ENCODE measurements around the gene CHRNA10.
A peak's percentile ranks its signal among the peaks of the same experiment; 100 is the strongest.

Gene CHRNA10, protein sequence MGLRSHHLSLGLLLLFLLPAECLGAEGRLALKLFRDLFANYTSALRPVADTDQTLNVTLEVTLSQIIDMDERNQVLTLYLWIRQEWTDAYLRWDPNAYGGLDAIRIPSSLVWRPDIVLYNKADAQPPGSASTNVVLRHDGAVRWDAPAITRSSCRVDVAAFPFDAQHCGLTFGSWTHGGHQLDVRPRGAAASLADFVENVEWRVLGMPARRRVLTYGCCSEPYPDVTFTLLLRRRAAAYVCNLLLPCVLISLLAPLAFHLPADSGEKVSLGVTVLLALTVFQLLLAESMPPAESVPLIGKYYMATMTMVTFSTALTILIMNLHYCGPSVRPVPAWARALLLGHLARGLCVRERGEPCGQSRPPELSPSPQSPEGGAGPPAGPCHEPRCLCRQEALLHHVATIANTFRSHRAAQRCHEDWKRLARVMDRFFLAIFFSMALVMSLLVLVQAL

DNA sequence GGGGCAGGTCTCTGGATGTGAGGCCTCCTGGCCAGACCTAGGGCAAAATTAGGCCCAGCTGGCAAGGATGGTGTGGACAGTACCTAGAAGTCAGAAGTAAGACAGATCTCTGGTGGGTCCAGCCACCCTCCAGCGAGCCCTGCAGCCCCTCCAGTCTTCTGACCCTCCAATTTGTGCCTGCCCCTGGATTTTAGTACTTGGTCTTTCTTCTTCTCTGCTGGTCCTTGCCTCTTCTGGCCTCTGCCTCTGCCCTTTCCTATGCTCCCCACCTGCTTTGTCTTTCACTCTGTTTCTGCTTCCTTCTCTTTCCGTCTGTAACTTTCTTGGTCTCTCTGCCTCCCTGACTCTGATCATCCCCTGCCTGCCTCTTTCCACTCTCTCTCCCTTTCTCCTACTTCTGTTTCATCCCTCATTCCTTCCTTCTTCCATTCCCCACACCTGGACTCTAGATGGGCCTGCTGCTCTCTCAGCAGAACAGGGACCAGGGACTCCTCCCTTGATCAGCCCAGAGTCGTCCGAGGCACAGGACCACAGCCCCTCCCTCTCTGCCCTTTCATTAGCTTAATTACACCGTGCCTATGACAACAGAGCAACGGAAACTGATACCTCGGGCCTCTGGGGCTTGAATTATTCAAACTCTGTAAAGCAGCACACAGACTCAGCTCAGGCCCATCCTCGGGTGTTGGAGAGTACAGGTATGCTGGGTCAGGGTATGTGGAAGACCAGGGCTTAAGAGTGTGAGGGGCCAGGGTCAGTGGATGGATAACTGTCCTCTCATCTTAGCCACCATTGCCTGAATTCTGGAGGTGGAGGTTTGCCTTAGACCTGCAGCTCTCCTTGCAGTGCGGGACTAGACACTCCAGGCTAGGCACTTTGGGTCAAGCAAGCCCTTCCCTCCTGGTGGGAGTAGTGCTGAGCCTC lies at the start of gene CHRNA10:
Gene CHRNA10 (minus strand): TSS at position 51 of the 921 bp plus-strand sequence. CDS start 72 bp downstream, outside the sequence.
- no peak for DNase-seq

DNA sequence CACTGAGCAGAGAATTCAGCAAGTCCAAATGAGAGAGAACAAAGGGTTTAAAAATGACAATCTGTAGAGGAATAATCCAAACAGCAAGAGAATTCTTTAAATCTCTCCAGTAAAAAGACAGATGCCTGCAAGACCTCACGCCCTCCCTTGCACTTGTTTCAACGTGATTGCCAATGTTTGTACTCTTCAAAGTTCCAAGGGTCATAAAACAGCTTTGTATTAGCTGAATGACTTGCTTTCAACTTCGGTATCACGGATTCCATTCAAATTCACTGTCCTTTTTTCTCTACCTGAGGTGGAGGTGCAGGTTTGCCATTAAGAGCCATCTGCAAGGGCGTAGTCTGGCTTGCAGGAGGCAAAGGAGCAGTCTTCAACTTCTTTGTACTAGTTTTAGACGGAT lies 41.1 kb upstream of the CHRNA10 start:
- DNase-seq: no peak

DNA sequence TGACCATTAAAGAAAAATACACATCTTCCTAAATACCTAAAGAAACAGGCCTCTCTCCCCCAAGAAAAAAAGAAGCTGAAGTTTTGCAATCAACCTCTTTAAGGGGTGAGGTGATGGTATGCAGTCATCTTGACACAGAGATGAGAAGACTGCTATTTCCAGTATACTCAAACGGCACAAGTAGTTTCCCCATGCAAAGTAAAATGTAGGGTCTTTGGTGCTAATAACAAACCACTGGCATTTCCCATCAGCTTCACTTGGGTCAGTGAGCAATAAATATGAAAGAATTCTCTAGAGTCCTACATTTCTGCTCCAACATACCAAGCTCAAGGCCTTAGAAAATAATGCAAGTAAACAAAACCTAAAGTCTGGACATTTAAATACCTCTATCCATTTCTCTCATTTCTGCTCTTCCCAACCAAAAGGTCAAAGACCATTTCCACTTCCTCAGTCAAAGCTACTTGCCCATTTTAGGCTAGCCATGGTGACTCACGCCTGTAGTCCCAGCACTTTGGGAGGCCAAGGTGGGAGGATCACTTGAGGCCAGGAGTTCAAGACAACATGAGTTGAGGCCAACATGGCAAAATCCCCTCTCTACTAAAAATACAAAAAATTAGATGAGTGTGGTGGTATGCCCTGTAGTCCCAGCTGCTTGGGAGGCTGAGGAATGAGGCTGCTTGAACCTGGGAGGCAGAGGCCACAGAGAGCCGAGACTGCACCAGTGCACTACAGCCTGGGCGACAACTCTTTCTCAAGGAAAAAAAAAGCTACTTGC lies 39.5 kb upstream of the CHRNA10 start:
- DNase-seq: no peak

DNA sequence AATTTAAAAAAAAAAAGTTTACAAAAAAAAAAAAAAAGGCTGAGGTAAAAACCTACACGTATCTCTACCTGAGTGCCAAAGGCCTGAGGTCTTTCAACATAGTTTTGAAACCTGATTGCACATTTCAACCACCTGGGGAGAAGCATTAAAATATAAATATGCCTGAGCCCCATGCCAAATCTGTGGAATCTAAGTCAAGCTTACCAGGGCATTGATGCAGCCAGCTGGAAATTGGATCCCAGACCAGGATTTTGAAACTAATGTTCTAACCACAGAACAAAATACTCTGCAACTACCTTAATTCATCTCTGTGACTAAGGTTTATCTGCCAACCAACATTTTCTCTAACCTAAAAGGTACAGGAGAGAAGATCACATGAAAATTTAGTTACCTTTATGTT lies 38.8 kb upstream of the CHRNA10 start:
- DNase-seq: no peak

DNA sequence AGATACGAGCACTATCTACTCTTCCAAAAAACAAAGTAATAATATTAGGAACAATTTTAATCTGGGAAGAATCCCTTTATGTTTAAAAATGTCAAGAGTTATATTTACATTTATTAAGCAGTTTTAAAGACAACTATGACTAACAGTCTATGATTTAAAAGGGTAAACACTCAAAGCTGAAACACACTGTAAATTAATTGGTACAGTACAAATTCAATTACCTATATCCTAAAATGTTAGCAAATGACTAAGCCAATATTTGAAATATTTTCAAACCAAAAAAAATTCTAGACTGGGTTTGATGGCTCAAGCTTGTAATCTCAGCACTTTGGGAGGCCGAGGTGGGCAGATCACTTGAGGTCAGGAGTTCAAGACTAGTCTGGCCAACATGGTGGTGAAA lies 36.0 kb upstream of the CHRNA10 start:
- no peak for DNase-seq

DNA sequence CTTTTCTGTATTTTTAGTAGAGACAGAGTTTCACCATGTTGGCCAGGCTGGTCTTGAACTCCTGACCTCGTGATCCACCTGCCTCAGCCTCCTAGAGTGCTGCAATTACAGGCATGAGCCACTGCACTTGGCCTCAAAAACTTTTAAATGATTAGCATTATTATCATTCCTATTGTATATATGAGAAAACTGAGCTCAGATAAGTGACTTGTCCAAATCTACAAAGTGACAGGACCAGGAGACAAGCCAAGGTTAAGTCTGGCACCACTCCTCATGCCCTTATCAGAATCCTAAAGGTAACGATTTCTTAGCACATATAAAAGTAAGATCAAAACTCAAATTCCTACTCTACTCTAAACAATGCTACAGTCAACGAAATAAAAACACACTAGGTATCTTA lies 32.2 kb upstream of the CHRNA10 start:
- DNase-seq: no peak

DNA sequence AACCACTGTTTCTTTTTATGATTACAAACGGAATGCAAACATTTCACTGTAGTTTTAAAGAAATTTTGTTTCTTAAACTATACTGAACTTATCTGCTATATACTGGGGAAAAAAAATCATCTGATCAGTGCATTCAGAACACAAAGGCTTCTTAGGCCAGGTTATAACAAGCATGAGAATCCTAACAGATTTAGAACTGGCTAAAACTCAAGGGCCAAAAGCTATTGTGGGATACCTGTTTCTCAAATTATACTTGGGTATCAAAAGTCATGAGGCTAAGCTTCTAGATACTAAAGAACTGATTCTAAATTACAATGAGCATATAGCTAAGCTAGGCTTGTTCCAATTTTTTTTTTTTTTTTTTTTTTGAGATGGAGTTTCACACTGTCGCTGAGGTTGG lies 29.7 kb upstream of the CHRNA10 start:
- DNase-seq: no peak

DNA sequence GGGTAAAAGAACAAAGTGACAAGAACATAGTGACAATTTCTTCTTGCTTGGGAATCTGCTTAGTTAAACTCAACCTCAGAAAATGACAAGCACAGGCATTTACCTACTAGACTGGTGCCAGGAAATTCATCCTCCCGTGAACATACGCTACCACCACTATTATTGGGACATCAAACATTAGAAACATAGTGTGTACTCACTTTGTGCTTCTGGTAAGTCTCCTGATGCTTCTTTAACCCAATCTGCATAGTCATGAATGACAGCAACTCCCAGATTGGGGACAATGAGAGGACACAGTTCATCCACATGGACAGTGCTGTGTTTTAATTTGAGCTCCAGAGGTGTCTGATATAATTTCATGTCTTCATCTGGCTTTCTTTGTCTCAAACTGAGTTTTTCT lies 29.2 kb upstream of the CHRNA10 start:
- DNase-seq: no peak

DNA sequence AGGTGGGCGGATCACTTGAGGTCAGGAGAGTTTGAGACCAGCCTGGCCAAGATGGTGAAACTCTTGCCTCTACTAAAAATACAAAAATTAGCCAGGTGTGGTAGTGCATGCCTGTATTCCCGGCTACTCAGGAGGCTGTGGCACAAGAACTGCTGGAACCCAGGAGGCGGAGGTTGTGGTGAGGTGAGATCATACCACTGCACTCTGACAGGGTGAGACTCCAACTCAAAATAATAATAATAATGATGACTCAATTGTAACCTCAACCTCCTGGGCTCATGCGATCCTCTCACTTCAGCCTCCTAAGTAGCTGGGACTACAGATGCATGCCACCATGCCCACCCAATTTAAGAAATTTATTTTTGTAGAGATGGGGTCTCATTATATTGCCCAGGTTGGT lies 15.6 kb upstream of the CHRNA10 start:
- no peak for DNase-seq

DNA sequence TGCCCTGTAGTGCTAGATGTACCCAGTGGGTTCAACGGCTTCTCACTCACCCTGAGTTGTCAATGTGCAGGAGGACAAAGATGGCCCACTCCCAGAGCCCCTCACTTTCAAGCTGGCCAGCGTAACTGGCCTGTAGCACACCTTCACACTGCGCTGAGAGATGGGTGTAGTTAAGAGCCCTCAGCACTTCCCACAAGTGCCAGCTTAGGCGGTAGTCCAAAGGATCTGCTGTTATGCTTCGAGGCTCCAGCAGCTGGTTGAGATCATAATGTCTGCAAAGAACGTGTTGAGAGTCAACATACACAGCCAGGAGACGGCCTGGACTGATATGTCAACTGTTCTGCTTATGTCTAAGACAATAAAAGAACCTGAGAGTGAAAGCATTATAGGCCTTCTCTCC lies 14.7 kb upstream of the CHRNA10 start:
- no peak for DNase-seq

DNA sequence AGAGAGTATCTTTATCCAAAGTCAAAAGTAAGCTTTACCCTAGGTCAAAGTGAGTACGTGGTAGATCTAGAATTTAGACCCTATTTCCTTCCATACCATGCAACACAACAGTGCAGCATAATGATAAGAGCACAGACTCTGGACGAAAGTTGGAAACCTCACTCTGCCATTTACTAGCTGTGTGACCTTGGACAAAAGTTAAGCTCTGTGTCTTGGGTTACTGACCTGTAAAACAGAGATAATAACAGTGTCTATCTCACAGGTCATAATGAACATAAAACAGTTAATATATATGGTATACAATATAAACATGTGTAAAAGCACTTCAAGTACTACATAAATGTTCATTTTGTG lies 13.6 kb upstream of the CHRNA10 start:
- DNase-seq: no peak

DNA sequence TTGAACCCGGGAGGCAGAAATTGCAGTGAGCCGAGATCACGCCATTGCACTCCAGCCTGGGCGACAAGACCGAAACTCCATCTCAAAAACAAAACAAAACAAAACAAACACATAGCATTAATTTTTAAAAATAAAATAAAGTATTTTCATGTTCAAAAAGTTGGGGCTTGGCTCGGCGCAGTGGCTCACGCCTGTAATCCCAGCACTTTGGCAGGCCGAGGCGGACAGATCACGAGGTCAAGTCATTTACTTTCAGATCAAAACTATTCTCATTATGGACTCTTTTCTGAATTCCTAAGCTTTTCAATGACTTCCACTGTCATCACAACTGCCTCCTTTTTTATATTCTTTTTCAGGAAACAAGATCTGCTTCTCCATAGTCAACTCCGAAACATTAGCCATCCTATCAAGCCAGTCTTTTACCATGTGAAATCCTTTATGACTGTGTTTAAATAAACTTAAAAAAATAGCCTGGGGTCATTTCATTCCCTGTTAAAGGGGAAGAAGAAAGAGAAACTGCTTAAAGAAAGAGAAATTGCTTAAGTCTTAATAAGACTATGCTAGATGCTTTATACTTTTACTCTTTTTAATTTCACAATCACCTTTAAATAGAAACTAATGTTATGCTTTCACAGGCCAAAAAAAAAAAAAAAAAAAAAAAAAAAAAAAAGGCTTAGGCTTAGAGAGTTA lies 13.1 kb upstream of the CHRNA10 start:
- no peak for DNase-seq

DNA sequence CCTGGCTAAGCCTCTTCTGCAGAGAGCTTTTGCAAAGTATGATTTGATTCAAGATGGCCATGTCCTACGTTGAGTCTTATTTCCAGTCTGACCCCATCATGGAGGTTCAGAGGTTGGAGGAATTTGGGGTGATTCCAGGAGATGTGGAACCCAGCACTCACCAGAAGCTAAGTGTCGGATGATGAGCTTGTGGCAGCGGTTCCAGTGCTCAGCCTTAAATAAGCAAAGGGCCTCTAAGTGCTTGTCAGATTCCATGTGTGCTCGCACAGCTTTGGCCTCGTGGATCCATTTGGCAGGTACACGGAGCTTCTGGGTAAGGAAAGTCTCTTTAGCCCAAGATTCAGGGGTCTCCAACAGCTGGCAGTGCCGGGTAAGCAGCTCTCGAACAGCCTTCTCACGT lies 11.9 kb upstream of the CHRNA10 start:
- no peak for DNase-seq

DNA sequence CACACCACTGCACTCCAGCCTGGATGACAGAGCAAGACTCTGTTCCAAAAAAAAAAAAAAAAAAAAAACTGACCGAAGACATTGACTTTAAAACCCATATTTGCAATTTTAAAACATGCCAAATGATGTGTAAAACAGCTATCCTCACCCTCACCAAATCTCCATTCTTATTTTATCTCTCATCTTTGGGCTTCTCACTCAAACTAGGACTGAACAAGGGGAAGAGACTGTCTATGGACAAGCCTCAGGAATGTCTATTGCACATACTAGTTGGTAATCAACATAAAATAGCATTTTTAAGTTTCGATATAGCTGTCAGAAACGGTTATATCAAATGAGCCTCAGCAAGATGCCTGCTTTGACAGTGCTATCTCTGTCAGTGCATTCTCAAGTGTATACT lies 7.9 kb upstream of the CHRNA10 start:
- no peak for DNase-seq

DNA sequence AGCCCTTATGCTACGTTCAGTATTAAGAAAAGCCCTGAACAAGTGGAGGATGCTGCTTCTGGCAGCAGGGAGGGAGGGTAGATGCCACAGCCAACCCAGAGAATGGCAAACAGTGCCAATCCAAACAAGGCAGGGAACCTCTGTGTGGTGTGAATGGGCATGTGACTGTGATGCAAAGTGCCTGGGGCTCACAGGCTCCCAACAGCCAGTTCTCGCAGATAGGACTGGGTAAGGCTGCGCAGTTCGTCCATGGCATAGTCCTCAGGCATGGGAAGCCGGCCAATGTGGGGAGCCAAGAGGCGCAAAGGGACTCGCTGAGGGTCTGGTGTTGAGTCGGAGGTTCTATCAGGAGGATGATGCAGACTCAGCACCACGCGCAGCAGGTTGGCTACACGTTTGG lies 4.8 kb upstream of the CHRNA10 start:
- no peak for DNase-seq

DNA sequence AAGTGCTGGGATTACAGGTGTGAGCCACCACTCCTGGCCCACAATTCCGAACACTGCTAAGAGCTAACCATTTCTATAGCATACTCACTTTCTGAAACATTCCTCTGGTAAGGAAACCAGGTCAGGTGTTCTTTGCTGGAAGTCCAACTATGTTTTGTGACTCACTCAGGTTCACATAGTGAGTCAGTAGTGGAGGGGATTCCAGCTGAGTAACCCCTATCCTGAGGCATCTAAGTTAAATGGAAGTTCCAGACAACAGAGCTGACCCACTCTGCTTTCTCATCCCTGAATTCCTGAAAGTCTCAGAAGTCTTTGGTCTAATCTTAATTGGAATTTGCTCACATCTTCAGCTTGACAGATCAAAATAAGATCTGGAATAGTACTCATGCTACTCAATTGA lies 3.0 kb upstream of the CHRNA10 start:
- DNase-seq: peak; percentile 89

DNA sequence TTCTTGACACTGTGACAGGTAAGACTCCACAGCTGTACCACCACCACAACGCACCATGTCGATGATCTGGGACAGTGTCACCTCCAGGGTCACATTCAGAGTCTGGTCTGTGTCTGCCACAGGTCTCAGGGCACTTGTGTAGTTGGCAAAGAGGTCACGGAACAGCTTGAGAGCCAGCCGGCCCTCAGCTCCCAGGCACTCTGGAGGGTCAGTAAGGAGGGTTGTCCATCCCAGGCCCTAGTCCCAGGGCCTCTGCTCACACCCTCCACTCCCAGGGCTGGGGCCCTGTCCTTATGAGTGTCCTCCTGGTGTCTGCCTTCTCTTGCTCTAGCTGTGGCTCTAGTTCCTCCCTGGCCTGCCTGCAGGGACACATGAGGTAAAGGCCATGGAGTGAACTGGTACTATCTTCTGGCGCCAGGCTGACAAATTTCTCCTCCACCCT lies 1.4 kb downstream of the CHRNA10 start:
- DNase-seq: peak; percentile 39

DNA sequence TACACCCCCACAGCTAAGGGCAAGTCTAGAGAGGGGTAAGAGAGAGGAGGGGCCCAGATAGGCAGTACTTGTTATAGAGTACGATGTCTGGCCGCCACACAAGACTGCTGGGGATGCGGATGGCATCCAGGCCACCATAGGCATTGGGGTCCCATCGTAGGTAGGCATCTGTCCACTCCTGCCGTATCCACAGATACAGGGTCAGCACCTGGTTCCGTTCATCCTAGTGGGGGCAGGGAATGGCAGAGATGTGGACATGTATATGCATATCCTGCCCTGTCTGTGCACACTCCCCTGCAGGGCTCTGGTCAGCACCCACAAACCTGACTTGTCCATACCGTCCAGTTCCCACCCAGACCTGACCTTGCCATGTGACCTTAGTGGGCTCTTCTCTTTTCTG lies 2.1 kb downstream of the CHRNA10 start:
- DNase-seq: peak; percentile 37

DNA sequence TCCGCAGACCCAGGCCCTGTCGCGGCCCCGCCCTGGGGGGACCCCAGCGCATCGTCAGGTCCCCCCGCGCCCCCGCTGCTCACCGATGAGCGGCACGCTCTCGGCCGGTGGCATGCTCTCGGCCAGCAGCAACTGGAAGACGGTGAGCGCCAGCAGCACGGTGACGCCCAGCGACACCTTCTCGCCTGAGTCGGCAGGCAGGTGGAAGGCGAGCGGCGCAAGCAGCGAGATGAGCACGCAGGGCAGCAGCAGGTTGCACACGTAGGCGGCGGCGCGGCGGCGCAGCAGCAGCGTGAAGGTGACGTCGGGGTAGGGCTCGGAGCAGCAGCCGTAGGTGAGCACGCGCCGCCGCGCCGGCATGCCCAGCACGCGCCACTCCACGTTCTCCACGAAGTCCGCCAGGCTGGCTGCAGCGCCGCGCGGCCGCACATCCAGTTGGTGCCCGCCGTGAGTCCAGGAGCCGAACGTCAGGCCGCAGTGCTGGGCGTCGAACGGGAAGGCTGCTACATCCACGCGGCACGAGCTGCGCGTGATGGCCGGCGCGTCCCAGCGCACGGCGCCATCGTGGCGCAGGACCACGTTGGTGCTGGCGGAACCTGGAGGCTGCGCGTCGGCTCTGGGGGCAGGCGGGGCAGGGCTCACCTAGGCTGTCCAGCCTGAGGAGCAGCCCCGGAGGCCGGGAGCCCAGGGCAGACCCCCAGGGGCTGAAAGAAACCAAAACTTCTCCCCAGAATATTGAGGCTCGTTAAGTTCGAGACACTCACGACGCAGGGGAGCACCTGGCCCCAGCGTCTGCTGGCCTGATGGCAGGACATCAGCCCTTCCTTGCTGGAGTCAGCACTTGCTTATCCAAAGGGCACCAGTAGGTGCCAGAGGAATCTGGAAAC lies 3.8 kb downstream of the CHRNA10 start:
- DNase-seq: peak; percentile 45

DNA sequence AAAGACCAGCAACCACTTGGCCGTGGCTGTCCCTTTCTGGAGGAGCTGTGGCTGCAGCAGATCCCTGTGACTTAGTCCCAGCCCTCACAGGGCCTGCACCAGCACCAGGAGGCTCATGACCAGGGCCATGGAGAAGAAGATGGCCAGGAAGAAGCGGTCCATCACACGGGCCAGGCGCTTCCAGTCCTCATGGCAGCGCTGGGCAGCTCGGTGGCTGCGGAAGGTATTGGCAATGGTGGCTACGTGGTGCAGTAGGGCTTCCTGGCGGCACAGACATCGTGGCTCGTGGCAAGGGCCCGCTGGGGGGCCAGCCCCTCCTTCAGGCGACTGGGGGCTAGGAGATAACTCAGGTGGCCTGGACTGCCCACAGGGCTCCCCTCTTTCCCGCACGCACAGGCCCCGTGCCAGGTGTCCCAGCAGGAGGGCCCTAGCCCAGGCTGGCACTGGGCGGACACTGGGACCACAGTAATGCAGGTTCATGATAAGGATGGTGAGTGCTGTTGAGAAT lies 5.1 kb downstream of the CHRNA10 start:
- DNase-seq: peak; percentile 45

DNA sequence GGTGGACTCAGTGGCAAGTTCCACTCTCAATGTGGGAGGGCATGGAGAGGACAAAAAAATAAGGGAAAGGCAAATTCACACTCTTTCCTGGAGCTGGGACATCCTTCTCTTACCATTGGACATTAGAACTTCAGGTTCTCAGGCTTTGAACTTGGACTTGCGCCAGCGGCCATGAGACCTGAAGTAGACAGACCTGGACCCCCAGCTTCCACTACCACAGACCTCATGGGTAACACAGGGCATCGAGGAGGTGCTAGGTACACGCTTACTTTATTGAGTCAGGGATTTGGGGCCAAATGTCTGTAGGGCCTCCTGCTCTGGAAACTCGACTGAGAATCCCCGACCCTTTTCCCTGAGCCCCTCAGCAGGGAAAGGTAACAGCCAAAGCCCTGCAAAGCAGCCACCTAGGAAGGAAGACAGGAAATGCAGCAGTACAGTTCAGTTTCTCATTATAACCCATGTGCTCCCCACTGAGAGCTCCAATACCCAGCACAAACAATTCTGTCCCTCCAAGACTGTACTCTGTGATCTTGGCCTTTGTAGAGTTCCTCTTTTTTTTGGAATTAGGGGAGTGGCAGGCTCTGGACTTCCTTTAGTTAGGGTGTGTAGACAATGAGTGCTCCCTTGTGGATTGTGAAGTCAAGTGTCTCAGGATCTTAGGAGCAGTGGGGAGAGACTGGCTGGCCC lies 5.7 kb downstream of the CHRNA10 start:
- no peak for DNase-seq
